ENCODE measurements around the gene SYT17. TPM values are rescaled to one million over a fixed set of nuclear protein-coding genes. Genes with fewer than 3 reads are reported as not detected.

The SYT17 gene
- total RNA-seq, 1 donor from 2014 or later: 13.3 TPM

GRCh38 chr16:19315889-19316433 lies 147.9 kb downstream of the SYT17 start:
- no peak for DNase-seq (ENCODE audit: extremely low spot score in 2 of 2)
- Histone ChIP-seq H3K4me1 (no peaks in the 10 kb centered on the region), H3K36me3 (no peaks in the 10 kb centered on the region), H3K27me3 (no peaks in the 10 kb centered on the region), H3K27ac (no peak overlapping the region), H3K9me3 (no peaks in the 10 kb centered on the region), H3K4me3 (no peak overlapping the region)
- TF ChIP-seq CTCF (IDR thresholded peaks at IDR 0.05) (no peak), POLR2AphosphoS5 (IDR thresholded peaks at IDR 0.05; ENCODE audit: insufficient read depth in 1 of 2, low read depth in 1 of 2) (no peak), POLR2A (IDR thresholded peaks at IDR 0.05) (no peak)
- intact Hi-C loops (cut with DNase I): no loop called here

- no peak overlapping the region for H3K27ac ChIP-seq
- no peak overlapping the region for H3K4me3 ChIP-seq
- no peaks in the 10 kb centered on the region for H3K9me3 ChIP-seq
- no peaks in the 10 kb centered on the region for H3K27me3 ChIP-seq
- intact Hi-C loops (cut with DNase I): no loop called here
- DNase-seq (ENCODE audit: extremely low spot score in 2 of 2): no peak
- H3K4me1 ChIP-seq: no peaks in the 10 kb centered on the region
- TF ChIP-seq POLR2A (IDR thresholded peaks at IDR 0.05) (no peak), POLR2AphosphoS5 (IDR thresholded peaks at IDR 0.05; ENCODE audit: insufficient read depth in 1 of 2, low read depth in 1 of 2) (no peak), CTCF (IDR thresholded peaks at IDR 0.05) (no peak)
- H3K36me3 ChIP-seq: no peaks in the 10 kb centered on the region
These were observed 148.8 kb downstream of the SYT17 start for GRCh38 chr16:19316846-19317245.

Other genes starting within 250 kb of the SYT17 start
- gene SMG1, start 241.8 kb upstream of the SYT17 start, total RNA-seq: 106 TPM
- 1.7 TPM for gene TMC7, start 184.3 kb upstream of the SYT17 start, total RNA-seq
- gene COQ7, start 100.6 kb upstream of the SYT17 start, total RNA-seq: 15.5 TPM
- 71.2 TPM for gene ITPRIPL2, start 54.3 kb upstream of the SYT17 start, total RNA-seq
- gene CLEC19A, start 117.5 kb downstream of the SYT17 start, total RNA-seq: not detected
- gene TMC5, start 249.6 kb downstream of the SYT17 start, total RNA-seq: not detected

All from vagina (tissue), 2 donors.